ENCODE measurements around the gene ELF1.
"Not testable (repeated sequence)": the region's sequence is repeated elsewhere in the genome, so short reads cannot be mapped to it uniquely, and the experiment has no call there.

Gene ELF1

DNA sequence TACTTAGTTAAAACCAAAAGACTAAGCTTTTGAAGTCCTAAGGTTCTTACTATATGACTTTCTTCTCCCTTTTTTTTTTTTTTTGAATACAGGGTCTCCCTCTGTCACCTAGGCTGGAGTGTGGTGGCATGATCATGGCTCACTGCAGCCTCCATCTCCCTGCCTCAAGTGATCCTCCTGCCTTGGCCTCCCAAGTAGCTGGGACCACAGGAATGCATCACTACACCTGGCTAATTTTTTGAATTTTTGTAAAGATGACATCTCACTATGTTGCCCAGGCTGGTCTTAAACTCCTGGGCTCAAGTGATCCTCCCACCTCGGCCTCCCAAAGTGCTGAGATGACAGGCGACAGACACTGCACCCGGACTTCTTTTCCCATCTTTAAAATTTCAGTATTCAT is 89.2 kb downstream of the ELF1 start:
- DNase-seq: not testable (repeated sequence)

DNA sequence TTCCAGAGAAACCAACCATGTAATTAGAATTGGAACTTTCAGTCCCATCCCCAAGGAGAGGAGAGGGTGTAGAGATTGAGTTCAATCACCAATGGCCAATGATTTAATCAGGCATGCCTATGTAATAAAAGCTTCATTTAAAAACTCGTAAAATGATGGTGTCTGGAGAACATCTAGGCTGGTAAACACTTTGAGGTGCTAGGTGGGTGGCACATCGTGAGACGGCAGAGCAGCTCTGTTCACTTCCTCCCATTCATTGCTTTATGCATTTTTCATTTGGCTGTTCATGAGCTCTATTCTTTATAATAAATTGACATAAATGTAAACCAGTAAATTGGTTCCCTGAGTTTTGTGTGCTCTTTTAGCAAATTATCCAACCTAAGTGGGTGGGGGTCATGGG is 90.1 kb downstream of the ELF1 start:
- no peak for DNase-seq

DNA sequence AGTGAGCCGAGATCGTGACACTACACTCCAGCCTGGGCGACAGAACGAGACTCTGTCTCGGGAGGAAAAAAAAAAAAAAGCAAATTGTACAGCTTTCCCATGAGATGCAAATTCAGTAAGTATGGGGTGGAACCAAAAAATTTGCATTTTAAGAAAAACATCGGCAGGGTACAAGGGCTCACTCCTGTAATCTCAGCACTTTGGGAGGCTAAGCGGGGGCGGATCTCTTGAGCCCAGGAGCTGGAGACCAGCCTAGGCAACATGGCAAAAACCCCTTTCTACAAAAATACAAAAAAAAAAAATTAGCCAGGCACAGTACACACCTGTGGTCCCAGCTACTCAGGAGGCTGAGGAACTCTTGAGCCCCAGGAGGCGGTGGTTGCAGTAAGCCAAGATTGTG is 91.2 kb downstream of the ELF1 start:
- DNase-seq: no peak

DNA sequence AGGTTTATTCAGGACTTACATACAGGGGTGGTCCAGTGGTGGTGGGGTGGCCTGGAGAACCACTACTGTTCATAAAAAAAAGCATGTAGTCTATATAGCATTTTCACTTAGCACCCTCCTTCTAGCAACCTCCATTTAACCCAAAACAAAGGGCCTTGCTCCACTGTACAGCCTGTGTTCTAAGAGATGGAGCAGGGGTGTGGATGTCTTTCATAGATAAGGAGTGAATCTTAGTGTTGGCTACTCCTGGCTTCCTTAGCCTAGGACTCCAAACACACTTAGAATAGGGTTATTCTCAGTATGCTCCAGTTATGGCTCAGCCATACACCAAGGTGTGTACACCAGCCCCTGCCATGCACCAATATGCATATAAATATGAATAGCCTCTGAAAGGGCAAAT is 95.2 kb downstream of the ELF1 start:
- DNase-seq: no peak

DNA sequence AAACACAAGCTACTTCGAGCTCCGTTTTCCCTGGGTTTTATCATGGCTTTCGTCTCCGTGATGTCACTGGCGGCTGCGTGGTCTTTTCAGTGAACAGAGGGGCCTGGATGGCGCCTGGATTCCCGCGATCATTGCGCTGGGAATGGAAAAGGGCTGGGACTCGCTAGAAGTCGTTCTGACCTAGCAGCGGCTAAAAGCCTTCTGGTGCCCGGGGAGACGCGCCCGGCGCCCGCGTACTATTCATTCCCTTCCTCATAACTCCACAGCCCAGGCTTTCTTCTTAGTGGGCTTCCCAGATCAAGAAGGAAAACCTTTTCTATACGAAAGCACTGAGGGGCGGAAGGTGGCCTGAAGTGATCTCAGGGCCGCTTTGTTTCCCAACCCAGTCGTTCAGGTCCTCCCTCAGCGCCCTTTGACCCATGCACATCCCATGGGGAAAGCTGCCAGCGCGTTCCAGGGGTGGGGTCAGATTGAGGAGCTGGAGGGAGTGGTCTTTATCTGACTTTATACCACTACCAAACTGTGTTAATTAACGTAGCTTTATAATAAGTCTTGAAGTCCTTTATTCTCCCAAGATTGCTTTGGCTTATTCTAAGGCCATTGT is 96.6 kb downstream of the ELF1 start:
- no peak for DNase-seq

DNA sequence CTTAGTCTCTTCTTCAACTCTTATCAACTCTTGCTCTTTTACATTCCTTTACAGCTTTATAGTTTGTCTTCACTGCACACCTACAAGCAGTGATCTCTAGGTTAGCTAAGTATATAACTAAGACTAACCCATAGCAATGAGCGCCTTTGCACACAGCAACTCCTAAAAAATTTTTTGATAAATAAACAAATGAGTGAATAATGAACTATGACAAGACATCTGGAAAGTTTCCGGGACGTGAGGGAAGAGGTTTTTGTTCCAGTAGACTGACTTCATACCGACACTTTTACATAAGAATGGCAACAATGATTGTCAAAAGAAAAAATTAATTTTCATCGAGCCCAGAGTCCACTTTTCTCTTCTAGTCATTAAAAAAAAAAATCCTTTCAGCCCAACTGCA is 98.3 kb downstream of the ELF1 start:
- DNase-seq: no peak

DNA sequence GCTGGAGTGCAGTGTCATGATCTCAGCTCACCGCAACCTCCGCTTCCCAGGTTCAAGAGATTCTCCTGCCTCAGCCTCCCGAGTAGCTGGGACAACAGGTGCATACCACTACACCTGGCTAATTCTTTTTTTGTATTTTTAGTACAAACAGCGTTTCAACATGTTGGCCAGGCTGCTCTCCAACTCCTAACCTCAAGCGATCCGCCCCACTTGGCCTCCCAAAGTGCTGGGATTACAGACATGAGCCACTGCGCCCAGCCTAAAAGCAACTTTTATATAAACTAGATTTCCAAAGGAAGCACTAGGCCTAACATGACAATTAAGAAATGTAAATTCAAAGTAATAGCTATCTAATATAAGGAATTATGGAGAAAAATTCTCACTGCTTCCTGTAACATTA is 99.2 kb downstream of the ELF1 start:
- DNase-seq: not testable (repeated sequence)

DNA sequence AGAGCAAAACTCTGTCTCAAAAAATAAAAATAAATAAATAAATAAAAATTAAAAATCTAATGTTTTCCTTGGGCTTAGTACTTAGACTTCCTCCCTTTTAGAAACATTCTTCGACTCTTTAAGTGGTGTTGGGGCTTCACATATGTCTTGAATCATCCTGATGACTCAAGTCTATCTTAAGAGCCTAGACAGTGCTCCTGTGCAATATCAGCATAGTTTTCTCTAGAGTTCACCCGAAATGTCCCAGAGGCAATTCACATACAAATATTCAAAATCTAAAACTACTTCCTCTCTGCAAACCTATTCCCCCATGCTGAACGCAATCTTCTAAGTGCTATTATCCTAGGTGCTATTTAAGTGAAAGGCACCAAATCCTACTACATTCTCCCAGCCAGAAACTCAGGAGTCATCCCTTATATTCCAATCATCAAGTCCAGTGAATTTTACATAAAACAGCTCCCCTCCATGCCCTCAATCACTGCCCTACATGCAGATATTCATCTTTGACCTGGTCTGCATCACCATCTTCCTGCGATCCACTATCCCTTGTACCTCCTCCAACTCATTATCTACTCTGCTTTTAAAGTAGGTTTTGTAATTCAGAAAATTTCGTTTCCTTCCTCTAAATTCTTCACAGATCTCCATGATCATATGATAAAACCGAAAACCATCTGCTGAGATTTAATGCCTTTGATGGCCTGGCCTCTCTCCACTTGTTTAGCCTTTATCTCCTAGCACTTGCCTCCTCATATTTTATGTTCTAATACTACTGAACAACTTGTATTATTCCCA is 102.7 kb downstream of the ELF1 start:
- DNase-seq: no peak

DNA sequence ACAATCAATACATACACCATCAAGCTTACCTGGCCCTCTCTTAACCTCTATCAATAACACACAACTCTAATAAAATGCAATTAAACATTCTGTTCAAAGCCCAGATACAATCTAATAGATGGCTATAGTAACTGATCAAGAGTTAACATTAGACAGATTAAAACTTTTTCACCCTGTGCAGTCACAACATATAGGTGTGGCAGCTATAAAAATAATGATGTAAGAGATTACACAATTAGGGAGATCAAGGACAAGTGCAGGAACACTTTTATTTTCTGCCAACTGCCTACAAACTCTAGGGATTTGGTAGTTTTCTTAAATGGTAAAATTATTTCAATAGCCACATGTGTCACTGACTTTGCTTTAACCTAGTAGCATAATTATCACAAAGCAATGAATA is 104.3 kb downstream of the ELF1 start:
- DNase-seq: not testable (repeated sequence)

DNA sequence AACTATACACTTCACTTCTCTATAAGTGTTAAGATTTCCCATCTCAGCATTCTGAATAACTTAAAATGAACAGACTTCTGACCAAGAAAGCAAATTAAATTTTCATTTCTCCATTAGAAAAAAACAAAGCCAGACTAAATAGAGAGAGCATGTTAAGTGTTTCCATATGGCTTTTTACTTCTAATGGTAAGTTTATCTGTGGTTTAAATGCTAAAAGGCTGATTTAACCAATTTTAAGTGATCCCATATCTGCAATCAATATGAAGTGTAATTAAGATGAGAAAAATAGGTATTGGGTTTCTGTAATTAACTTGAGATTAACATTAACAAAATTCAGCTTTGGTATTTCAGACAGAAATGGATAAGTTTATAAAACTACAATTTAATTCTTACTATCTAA is 107.8 kb downstream of the ELF1 start:
- DNase-seq: no peak

DNA sequence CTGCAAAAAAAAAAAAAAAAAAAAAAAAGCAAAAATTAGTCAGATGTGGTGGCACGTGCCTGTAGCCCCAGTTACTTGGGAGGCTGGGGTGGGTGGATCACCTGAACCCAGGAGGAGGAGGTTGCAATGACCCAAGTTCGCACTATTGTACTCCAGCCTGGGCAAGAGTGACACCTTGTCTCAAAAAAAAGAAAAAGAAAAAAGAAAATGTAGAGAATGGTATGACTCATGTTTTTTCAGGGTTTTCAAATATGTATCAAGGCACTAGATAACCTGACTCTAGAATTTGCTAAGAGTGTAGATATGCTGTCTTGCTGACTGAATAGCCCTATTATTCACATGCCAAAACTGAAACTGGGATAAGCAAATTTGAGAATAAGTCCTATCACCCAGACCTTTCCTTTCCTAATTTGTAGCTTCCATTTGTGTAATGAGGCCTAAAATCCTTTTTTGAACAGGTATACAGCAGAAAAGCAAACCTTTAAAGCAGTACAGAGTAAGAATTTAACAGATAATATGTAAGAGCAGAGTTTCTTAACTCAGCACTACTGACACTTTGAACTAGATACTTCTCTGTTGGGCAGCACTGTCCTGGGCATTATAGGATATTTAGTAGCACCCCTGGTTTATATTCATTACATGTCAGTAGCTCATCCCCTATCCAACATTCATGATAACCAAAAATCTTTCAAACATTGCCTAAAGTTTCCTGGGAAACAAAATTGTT is 108.6 kb downstream of the ELF1 start:
- no peak for DNase-seq

DNA sequence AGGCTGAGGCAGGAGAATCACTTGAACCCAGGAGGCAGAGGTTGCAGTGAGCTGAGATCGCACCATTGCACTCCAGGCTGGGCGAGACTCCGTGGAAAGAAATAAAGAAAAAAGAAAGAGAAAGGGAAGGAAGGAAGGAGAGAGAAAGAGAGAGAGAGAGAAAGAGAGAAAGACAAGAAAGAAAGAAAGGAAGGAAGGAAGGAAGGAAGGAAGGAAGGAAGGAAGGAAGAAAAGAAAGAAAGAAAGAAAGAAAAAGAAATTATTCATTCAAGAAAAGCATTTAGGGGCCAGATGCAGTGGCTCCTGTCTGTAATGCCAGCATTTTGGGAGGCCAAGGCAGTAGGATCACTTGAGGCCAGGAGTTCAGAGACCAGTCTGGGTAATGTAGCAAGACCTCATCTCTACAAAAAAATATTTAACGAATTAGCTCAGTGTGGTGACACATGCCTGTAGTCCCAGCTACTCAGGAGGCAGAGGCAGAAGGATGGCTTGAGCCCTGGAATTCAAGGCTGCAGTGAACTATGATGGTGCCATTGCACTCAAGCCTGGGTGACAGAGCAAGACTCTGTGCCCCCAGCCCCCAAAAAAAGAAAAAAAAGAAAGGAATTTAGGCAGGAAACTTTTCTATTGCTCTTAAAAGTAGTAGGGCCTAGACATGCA is 109.4 kb downstream of the ELF1 start:
- DNase-seq: not testable (repeated sequence)

DNA sequence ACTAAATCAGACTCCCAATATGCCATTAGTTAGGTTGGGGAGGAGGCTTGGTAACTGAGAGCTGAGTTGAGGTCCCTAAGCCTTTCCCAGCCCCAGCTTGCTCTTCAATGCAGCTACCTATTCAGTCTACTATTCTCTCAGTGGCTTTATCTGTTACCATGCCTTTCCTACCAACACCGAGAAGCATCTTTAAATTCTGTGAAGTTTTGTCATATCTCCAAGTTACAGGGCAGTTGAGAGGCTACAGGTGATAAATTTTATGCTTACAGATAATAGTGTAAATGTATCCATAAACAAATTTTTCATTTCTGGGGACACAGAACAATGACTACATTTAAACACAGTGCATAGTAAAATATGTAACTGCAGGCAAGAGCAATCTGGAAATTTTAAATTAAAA is 110.6 kb downstream of the ELF1 start:
- DNase-seq: no peak

DNA sequence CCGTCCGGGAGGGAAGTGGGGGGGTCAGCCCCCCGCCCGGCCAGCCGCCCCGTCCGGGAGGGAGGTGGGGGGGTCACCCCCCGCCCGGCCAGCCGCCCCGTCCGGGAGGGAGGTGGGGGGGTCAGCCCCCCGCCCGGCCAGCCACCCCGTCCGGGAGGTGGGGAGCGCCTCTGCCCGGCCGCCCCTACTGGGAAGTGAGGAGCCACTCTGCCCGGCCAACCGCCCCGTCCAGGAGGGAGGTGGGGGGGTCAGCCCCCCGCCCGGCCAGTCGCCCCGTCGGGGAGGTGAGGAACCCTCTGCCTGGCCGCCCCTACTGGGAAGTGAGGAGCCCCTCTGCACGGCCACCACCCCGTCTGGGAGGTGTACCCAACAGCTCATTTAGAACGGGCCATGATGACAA is 118.1 kb downstream of the ELF1 start:
- not testable (repeated sequence) for DNase-seq

DNA sequence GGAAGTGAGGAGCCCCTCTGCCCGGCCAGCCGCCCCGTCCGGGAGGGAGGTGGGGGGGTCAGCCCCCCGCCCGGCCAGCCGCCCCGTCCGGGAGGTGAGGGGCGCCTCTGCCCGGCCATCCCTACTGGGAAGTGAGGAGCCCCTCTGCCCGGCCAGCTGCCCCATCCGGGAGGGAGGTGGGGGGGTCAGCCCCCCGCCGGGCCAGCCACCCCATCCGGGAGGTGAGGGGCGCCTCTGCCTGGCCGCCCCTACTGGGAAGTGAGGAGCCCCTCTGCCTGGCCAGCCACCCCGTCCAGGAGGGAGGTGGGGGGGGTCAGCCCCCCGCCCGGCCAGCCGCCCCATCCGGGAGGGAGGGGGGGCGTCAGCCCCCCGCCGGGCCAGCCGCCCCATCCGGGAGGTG is 118.5 kb downstream of the ELF1 start:
- not testable (repeated sequence) for DNase-seq

DNA sequence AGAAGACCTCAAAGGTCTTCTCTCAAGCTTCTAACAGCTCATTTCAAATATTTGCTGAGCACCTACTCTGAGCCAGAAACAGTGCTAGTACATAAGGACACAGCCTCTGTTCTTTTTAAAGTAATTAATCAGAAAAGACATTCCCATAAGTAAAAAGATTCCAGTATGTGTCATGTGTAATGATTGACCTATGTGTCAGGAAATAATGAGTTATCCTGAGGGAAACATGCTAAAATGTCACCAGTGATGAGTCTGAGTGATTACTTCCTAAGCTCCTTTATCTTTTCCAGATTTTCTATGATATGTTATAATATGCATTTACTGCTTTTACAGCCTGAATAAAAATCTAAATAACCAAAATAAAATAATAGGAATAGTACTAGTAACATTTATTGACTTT is 122.1 kb downstream of the ELF1 start:
- DNase-seq: no peak

DNA sequence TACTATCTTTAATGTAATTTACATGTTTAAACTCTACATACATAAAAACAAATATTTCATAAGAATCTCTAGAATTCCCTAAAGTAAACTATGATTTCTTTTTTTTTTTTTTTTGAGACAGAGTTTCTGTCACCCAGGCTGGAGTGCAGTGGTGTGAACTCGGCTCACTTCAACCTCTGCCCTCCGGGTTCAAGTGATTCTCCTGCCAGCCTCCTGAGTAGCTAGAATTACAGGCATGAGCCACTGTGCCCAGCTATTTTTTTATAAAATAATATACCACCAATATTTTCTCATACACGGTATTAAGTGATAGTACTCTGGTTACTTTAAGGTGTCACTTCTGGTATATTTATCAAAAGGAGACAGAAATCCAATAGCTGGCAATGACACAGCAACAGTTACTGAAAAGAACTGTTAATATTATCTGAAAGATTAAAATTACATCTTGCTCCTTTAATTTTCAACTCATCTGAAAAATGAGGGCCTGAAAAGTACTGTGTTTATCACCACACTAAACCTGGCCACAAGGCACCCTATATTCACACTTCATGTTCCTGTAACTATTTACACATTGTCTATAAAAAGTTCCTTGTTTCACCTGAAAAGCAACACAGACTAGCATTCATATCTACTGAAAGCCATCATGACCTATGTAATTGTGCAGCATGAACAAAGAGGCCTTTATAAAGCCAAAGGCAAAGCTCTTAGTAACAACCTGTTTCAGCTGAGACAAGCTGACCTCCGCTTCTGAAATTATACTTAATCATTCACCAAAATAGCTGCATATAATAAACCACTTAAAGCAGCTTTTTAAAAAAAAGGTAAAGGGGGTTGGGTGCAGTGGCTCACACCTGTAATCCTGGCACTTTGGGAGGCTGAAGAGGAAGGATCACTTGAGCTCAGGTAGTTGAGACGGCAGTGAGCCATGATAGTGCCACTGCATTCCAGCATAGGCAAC is 123.6 kb downstream of the ELF1 start:
- DNase-seq: no peak

DNA sequence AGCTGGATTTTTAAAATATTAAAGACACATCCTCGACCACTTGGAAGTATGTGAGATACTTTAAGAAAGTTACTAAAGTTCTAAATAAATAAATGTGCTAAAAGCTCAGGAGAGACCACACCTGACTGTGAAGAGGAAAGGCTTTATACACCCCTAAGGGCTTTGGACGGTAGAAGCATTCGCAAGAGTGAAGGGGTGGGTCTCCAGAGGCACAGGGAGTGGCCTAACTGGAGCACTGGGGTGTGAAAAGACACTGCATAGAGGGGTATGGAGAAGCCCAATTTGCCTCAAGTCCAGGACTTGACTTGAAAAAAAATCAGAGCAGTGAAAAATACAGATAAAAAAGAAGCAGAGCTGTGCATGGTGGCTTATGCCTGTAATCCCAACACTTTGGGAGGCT is 125.5 kb downstream of the ELF1 start:
- not testable (repeated sequence) for DNase-seq

DNA sequence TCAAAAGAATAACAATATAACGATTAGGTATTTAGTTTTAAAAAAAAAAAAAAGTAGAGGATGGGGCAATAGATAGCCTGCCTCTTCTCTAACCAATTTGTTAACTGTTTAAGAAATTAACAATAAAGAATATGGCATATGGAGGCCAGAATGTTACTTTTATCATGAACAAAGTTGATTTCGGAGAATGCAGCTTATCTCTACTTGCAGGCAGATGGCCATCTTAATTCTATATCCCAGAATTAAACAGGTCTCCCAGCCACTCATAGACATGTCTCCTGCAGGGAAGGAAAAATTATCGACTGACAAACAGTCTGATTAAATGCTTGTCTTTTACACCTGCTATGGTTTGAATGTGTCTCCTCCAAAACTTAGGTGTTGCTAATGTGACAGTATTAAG is 133.1 kb downstream of the ELF1 start:
- no peak for DNase-seq

DNA sequence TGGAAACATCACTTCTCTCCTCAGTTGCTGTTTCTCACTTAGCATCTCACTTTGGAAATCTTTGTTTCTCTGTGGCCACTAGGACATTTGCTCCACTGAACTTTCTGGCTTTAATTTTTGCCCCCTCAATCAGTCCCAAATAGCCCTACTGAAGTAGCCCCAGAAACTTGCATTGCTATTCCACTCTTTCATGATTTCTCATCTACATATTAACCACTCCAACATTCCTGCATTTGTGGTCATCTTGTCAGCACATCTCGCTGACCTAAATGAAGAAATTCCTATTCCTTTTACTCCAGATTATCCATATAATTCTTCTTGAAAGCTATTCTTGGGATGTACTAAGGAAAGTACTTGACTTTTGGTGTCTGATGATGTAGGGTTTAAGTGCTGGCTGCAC is 134.9 kb downstream of the ELF1 start:
- not testable (repeated sequence) for DNase-seq
